NOMO-1 (cell line): ENCODE data around the gene B3GNT4.
"Not testable (repeated sequence)": the region's sequence is repeated elsewhere in the genome, so short reads cannot be mapped to it uniquely, and the experiment has no call there.

Source experiments
- DNase-seq, 2 experiments: peaks; one replicate each; lab custom pipeline; 2025; ENCODE audit not compliant: unreplicated experiment in 2 of 2; lab: John Stamatoyannopoulos, UW

B3GNT4 gene

GRCh38 chr12:122185494-122186082, 17.9 kb upstream of the B3GNT4 start:
- DNase-seq: no peak

GRCh38 chr12:122187466-122187865, 16.0 kb upstream of the B3GNT4 start:
- DNase-seq: no peak

GRCh38 chr12:122189626-122190475, 13.7 kb upstream of the B3GNT4 start:
- no peak for DNase-seq

- DNase-seq: peak; percentile 24 to 52
These were observed 12.5 kb upstream of the B3GNT4 start for GRCh38 chr12:122190842-122191668.

DNA sequence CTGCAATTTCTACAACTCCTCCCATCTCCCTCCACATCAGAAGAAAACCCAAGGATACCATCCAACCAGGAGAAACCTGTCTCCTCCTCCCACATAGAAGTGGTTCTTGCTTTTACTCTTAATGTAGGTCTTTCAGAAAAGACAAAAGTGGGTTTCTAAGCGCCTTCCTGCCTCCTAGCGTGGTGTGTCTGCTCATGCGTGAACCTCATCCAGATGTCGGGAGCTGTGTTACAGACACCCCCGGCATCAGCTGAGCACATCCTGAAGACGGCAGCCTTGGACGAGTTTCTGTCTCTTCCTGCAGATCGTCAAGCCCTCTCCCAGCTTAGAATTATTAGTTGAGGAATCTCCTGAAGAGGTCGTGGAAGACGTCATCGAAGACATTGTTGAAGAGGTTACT, 11.1 kb upstream of the B3GNT4 start:
- DNase-seq: no peak

- no peak for DNase-seq
These were observed 8.7 kb upstream of the B3GNT4 start for GRCh38 chr12:122194804-122195203.

DNA sequence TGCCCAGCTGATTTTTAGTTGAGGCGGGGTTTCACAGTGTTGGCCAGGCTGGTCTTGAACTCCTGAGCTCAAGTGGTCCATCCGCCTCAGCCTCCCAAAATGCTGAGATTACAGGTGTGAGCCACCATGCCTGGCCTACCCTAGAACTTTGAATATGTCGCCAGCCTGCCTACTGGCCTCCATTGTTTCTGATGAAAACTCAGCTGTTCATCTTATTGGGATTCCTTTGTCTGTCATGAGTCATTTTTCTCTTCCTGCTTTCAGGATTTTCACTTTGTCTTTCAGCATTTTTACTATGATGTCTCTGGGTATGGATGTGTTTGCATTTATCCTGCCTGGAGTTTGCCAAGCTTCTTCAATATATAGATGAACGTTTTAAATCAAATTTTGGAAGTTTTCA, 8.1 kb upstream of the B3GNT4 start:
- no peak for DNase-seq

DNA sequence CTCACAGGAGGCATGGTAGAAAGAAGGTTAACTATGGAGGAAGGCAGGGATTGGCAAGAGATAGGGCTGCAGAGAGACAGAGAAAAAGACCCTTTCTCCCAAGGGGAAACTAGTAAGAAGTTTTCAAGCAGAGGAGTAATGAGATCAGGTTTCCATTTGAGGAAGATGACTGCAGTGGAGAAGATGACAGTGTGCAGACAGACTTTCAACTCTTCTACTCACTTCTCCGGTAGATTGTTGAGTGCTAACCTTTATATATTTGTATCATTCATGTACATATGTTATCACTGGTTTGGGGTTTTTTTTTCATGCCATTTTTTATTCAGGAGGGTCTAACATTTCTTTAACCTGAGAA, 5.9 kb upstream of the B3GNT4 start:
- peak in 1 of 2 experiments; percentile 27 for DNase-seq

GRCh38 chr12:122199484-122200355, 3.8 kb upstream of the B3GNT4 start:
- DNase-seq: no peak

GRCh38 chr12:122200541-122201175, 2.9 kb upstream of the B3GNT4 start:
- DNase-seq: no peak

DNA sequence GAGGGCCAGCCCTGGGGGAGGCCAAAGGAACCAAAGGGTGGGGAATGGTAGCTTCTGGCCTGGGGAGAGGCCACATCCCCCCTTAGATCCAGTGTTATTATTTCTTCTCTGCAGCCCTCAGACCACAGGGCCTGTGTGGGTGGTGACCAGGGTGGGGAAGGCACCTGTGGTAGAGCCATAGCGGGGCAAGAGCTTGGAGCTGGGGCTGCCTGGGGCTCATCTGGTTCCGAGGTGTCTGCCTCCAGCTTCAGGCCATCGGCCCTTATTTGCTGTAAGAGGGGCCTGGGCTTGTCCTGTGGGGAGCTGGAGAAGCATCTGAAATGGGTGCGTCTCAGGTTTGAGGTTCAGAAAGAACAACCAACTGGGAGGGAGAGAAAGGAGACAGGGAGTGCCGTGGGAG, 2.1 kb upstream of the B3GNT4 start:
- DNase-seq: no peak

- no peak for DNase-seq
These were observed 1.5 kb upstream of the B3GNT4 start for GRCh38 chr12:122202017-122202416.

GRCh38 chr12:122202811-122203210, 698 bp upstream of the B3GNT4 start:
- DNase-seq: not testable (repeated sequence)

DNA sequence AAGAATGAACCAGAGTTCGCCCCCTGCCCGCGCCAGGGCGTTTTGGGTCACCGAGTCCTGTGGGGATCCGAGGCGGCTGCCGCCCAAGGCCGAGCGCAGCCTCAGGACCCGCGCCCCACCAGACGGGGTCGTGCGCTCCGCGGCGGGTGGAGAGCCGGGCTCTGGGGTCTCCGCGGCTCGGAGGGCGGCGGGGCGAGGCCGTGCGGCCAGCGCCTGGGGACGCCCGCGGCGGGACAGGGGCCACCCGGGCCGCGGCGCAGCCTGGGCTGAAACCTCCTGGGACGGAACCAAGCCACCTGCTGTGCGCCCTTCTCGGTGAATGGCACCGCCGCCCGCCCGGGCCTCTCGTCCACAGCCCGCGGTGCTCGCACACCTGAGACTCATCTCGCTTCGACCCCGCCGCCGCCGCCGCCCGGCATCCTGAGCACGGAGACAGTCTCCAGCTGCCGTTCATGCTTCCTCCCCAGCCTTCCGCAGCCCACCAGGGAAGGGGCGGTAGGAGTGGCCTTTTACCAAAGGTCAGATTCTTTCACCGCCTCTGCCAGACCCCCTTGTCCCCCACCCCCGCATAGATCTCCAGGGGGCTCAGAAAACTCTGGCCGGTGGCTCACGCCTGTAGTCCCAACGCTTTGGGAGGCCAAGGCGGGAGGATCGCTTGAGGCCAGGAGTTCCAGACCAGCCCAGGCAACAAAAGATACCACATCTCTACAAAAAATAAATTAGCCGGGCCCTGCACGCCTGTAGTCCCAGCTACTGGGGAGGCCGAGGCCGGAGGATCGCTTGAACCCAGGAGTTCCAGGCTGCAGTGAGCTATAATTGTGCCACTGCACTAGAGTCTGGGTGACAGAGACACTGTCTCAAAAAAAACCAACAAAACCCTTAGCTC, 901 bp downstream of the B3GNT4 start:
- no peak for DNase-seq

DNA sequence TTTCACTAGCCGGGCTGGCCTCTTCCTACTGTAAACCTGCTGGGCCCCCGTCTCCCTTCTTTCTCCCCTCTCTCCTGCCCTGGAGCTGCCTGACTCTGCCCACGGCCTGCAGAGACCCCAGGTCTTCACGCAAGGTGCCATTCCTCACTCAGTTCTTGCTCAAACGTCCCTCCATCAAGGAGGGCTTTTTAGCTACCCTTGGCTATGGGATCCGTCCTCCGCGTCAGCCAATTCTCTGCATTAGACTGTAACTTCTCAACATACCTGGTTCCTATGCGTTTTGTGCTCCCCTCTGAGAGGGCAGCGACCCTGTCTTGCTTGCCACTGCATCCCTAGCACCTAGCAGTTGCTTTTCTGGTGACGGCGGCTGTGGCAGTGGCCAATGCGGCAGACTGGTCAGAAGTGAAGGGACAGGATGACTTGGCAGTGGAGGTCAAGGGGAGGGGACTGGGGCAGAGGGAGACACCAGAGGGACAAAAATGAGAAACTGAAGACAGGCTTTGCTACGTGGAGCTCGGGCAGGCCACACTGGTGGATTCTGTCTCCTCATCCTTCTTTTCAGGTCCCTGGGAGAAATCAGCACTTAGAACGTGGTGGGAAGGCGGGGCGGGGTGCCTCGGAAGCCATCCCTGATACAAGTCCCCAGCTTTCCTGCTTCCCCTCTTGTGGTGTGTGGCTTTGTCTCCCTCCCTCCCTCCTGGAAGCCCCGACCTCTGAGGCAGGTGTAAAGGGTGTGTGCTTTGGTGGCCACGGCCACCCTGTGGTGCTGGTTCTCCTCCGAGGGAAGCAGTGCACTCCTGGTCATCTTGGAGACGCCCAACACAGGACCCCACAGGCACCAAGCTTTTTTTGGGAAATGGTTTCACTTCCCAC, 1.8 kb downstream of the B3GNT4 start:
- no peak for DNase-seq

- no peak for DNase-seq
These were observed 2.8 kb downstream of the B3GNT4 start for GRCh38 chr12:122206111-122206881.

- DNase-seq: no peak
These were observed 3.5 kb downstream of the B3GNT4 start for GRCh38 chr12:122206976-122207375.
